NCI-H1930 (cell line): ENCODE results near the gene AMZ1.
A peak's percentile ranks its signal among the peaks of the same experiment; 100 is the strongest.
"Not testable (repeated sequence)": the region's sequence is repeated elsewhere in the genome, so short reads cannot be mapped to it uniquely, and the experiment has no call there.

Experiments used
- DNase-seq, 2 experiments: peaks; one replicate each; lab custom pipeline; 2025; lab: John Stamatoyannopoulos, UW

AMZ1 gene

GRCh38 chr7:2691011-2691707 is 3.2 kb downstream of the AMZ1 start:
- no peak for DNase-seq

DNA sequence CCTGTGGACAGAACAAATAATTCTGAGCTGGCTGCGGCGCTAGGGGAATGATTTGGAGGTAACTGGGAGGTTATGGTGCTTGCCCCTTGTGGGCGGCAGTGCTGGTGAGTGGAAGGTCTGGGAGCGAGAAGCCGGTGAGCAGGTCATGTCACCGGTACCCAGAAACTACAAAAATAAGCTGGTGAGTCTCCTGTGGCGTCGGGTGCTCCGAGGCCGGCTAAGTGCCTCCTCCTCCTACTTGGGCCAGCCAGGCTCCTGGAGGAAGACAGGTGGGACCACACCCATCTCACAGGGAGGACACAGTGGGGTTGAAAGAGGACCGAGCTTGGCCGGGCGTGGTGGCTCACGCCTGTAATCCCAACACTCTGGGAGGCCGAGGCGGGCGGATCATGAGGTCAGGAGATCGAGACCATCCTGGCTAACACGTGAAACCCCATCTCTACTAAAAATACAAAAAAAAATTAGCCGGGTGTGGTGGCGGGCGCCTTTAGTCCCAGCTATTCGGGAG is 4.0 kb downstream of the AMZ1 start:
- DNase-seq, result not testable (repeated sequence)

DNA sequence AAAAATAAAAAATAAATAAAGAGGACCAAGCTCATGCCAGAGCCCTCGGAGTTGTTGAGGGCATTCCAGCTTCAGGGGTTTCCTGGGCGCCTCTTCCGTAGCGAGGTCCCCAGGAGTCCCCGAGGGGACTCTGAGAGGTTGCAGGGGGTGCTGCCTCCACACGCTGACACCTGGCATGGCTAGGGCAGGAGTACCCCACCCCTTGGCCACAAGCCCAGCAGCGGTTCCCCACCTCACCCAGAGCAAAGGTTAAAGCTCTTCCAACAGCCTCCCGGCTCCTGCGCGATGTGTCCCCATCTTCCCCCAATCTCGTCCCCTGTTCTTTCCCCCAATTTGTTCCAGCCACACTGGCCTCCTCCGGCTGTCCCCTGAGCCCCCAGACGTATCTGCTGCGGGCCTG is 4.5 kb downstream of the AMZ1 start:
- no peak for DNase-seq

DNA sequence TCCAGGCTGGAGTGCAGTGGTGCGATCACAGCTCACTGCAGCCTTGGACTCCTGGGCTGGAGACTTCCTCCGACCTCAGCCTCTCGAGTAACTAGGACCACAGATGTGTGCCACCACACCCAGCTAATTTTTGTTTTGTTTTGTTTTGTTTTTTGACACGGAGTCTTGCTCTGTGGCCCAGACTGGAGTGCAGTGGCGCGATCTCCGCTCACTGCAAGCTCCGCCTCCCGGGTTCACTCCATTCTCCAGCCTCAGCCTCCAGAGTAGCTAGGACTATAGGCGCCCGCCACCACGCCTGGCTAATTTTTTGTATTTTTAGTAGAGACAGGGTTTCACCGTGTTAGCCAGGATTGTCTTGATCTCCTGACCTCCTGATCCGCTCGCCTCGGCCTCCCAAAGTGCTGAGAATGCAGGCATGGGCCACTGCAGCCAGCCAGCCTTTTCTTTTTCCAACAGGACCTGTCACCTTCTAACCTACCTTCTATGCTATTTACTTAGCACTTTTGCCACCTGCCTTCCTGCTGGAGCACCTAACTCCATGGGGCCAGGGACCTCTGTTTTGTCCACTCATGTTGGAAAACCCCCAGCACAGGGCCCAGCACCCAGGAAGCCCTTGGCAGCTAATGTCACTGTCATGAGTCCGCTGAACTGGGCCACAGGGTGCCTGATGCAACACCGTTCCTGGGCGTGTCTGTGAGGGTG is 5.6 kb downstream of the AMZ1 start:
- DNase-seq, result not testable (repeated sequence)

GRCh38 chr7:2694122-2694436 is 6.1 kb downstream of the AMZ1 start:
- not testable (repeated sequence) for DNase-seq

GRCh38 chr7:2698581-2699288 is 10.7 kb downstream of the AMZ1 start:
- DNase-seq, result no peak

- DNase-seq, result no peak
These were observed 11.3 kb downstream of the AMZ1 start for GRCh38 chr7:2699289-2699620.

DNA sequence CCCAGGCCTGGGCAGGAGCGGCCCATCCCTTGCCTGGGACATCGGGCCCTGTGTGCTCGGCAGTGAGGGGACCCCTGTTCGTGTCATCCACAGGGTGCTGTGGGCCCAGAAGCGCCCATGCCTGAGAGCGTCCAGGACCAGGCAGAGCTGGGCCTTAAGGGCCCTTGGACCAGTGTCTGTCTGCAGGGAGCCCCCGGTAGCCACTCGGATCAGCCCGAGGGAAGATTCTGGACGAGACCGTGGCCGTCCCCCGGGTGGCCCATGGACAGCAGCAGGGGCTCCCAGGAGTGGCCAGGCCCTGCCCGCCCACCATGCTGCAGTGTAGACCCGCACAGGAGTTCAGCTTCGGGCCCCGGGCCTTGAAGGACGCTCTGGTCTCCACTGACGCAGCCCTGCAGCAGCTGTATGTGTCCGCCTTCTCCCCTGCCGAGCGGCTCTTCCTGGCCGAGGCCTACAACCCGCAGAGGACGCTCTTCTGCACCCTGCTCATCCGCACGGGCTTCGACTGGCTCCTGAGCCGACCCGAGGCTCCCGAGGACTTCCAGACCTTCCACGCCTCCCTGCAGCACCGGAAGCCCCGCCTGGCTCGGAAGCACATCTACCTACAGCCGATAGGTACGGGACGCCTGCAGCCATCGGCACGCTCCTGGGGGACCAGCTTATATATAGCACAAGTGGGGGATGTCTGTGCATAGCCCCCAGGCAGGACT is 12.3 kb downstream of the AMZ1 start:
- DNase-seq, result no peak

DNA sequence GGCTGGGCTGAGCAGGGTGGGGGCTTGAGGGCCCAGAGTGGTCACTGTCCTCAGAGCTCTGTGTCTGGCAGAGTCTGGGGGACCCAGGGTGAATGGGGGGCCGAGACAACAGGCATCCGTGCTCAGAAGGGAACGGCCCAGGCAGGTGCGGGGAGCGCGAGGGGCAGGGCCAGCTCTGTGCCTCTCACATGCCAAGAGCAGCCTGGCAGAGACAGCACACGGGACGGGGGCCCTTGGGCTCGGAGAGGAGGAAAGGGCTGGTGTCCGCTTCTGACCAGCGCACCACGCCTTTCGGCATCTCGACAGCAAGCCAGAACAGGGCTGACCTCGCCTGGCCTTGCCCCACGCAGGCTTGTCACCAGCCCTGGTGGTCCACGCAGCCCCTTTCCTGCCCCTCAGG is 13.4 kb downstream of the AMZ1 start:
- DNase-seq, result no peak

GRCh38 chr7:2701832-2702593 is 14.0 kb downstream of the AMZ1 start:
- DNase-seq, result no peak

- DNase-seq, result no peak
These were observed 14.6 kb downstream of the AMZ1 start for GRCh38 chr7:2702594-2702957.

GRCh38 chr7:2705371-2706096 is 17.5 kb downstream of the AMZ1 start:
- DNase-seq, result no peak

- DNase-seq, result no peak
These were observed 18.7 kb downstream of the AMZ1 start for GRCh38 chr7:2706685-2707126.

GRCh38 chr7:2707481-2707880 is 19.5 kb downstream of the AMZ1 start:
- DNase-seq, result no peak

DNA sequence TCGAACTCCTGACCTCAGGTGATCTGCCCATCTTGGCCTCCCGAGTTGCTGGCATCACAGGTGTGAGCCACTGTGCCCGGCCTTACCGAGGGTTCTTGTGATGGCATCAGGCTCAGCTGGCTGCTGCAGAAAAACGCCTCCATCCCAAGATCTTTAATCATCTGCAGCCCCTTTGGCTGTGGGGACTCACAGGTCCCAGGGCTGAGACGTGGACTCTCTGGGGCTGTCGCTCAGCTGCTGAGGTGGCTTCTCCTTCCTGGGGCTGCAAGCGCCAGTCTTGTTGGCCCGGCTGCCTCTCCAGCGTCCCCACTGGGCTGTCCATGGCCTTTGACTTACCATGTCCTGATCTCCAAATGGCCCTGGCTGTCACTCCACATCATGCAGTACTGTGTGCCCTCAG is 20.0 kb downstream of the AMZ1 start:
- no peak for DNase-seq

DNA sequence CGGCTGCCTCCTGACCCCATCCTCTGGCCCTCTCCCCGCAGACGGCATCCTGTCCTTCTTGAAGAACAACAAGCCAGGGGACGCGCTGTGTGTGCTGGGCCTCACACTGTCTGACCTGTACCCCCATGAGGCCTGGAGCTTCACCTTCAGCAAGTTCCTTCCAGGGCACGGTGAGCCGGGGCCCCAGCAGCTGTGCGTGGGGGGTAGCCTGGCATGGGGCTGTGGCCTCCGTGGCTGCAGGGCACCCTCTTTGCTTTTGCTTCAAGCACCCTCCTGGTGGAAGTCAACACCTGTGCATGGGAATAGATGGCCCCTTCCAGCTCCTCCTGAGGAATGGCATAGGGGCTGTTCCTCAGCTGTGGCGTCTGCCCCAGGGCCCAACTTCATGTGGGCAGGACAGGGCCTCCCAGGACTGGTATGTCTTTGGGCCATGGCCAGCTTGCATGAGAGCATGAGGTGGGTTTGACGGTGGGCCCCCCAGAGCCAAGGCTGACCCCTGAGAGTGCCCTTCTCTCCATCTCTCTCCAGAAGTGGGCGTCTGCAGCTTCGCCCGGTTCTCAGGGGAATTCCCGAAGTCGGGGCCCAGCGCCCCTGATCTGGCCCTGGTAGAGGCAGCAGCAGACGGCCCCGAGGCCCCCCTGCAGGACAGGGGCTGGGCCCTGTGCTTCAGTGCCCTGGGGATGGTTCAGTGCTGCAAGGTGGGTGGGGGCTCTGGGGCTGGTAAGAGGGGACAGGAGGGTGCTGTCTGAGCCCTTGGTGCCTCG is 20.7 kb downstream of the AMZ1 start:
- DNase-seq, result no peak

DNA sequence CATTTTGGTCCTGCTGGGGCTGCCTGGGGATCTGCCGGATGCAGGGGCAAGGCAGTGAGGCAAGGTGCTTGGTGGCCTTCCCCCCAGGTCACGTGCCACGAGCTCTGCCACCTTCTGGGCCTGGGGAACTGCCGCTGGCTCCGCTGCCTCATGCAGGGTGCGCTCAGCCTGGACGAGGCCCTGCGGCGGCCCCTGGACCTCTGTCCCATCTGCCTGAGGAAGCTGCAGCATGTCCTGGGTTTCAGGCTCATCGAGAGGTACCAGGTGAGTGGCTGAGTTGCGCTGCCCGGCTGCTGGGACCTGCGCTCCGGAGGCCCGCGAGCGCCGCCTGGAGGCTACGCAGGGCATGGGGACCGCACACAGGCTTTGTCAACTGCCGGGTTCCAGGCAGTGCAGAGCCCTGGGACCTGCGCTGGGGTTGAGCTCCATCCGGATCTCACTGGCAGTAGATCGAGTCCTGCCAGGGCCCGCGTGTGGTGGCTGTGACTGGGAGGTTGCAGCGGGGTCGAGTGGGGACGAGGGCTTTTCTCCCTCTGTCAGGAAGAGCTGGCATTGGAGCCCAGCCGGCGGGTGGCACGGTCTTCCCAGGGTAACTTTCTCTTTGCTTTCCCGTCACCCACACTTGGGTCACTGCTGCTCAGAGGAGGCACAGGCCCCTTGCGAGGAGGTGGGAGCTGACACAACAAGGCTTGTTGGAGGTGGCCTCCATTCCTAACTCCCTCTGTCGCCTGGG is 21.7 kb downstream of the AMZ1 start:
- peak; percentile 2 to 58 for DNase-seq

- DNase-seq, result no peak
These were observed 22.3 kb downstream of the AMZ1 start for GRCh38 chr7:2710286-2710655.

- DNase-seq, result no peak
These were observed 23.0 kb downstream of the AMZ1 start for GRCh38 chr7:2710901-2711551.
